Fibroblast of skin of abdomen (primary cell): Measurements from ENCODE around the gene ARHGAP11A. TPM values are rescaled to one million over a fixed set of nuclear protein-coding genes. Genes with fewer than 3 reads are reported as not detected.
A peak's percentile ranks its signal among the peaks of the same experiment; 100 is the strongest.
"Not testable (repeated sequence)": the region's sequence is repeated elsewhere in the genome, so short reads cannot be mapped to it uniquely, and the experiment has no call there.

Experiments used
- DNase-seq: peaks from one replicate; pipeline ENCODE4 v3.0.0-alpha.2; 2013
- polyA plus RNA-seq, 2 experiments: library from polyadenylated mRNA; unstranded; fragments of 120-200 nt; gene quantifications; one replicate each; pipeline ENCODE4 v1.2.1, GENCODE V29; 2013; ENCODE audit not compliant: insufficient read length in 2 of 2

Gene ARHGAP11A, protein sequence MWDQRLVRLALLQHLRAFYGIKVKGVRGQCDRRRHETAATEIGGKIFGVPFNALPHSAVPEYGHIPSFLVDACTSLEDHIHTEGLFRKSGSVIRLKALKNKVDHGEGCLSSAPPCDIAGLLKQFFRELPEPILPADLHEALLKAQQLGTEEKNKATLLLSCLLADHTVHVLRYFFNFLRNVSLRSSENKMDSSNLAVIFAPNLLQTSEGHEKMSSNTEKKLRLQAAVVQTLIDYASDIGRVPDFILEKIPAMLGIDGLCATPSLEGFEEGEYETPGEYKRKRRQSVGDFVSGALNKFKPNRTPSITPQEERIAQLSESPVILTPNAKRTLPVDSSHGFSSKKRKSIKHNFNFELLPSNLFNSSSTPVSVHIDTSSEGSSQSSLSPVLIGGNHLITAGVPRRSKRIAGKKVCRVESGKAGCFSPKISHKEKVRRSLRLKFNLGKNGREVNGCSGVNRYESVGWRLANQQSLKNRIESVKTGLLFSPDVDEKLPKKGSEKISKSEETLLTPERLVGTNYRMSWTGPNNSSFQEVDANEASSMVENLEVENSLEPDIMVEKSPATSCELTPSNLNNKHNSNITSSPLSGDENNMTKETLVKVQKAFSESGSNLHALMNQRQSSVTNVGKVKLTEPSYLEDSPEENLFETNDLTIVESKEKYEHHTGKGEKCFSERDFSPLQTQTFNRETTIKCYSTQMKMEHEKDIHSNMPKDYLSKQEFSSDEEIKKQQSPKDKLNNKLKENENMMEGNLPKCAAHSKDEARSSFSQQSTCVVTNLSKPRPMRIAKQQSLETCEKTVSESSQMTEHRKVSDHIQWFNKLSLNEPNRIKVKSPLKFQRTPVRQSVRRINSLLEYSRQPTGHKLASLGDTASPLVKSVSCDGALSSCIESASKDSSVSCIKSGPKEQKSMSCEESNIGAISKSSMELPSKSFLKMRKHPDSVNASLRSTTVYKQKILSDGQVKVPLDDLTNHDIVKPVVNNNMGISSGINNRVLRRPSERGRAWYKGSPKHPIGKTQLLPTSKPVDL
- 41.6 TPM for polyA plus RNA-seq (2013, experiment 1 of 2; ENCODE audit: insufficient read length)
- polyA plus RNA-seq (2013, experiment 2 of 2; ENCODE audit: insufficient read length), result 31.7 TPM

DNA sequence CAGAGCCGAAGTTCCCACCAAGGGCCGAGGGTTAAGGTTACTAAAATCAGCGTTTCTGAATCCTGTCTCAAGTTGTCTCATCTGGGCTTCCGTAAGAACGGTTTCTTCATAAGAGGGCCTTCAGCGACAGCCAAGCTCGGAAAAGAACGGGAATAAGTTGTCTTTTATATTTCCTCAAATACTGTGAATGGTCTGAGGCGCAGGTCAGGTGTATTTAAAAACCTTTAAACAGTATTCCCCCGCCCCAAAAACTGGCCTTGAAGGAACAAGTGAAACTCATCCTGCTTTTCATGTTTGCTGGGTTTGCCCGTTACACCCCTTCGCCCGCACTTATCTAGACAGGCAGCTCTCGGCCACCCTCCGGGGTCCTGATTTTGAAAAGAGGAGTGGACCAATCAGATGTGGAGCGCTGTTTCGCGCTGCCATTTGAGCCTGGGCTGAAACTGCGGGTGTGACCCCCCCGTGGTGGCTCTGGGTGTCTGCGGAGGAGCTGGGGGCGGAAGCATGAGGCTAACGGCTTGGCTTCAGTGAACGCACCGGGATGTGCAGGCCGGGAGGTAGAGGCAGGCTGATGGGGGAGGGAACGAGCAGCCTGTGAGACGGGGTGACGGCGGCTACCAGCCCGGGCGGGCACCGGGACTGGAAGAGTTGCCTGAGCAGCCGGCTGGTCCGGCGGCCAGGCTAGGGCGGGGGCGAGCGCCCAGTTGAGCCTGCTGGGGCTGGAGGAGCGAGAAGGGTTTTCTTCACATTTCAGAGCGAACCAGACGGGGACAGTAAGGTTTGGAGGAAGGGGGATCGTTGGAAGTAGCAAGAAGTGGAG, at the start of gene ARHGAP11A:
Gene ARHGAP11A (plus strand): TSS at position 454 of the 820 bp plus-strand sequence. CDS start 708 bp downstream, outside the sequence.
- peak; percentile 94 for DNase-seq

DNA sequence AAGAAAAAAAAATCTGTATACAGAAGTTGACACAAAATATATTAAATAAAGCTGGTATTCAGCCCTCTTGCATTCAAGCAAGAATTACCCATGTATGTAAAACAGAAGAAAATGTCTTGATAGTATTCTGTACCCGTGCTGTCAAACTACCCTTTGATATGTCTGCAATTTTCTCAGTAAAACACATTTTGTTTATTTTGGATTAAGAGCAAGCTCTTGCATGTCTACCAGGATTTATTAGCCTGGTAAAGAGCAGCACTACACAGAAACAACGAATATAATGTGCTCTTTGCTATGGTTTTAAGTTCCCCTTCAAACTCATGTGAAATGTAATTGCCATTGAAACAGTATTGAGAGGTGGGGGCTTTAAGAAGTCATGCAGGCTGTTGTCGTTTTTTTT, 46.3 kb upstream of the ARHGAP11A start:
- not testable (repeated sequence) for DNase-seq

DNA sequence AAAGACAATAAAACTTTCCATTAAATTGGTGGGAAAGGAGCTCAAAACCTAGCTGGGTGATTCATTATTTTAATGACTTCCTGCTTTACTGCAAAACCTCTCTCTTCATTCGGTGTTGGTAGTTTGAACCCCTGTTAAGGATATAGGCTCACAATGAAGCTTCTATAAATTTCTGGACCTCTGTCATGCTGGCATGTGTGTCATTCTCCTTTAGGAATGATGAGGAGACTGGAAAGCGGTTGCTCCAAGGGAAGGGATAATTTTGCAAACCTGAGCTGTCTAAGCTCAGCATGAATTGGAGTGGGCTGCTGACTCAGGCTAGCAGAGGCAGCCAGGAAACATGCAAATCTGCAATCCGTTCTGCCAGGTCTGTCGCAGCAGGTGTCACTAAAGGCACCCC, 36.8 kb upstream of the ARHGAP11A start:
- DNase-seq, result not testable (repeated sequence)

DNA sequence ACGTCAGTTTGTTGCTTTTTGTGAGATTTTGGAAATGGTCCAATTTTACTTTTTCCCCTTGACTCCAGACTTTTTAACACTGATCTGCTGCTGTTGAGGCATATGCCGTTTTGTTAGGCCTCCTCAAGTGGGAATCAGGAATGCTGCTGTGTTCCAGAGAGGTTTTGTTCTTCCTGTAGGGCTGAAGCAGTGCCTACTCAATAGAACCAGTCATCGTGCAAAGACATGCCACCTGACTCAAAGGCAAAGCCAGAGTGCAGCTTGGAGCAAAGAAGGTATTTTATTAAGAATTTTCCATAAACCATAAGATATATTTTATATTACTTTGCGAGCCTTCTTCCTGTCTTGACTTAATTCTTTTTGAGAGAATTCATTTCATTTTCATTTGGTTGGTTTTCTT, 29.5 kb upstream of the ARHGAP11A start:
- DNase-seq, result not testable (repeated sequence)

DNA sequence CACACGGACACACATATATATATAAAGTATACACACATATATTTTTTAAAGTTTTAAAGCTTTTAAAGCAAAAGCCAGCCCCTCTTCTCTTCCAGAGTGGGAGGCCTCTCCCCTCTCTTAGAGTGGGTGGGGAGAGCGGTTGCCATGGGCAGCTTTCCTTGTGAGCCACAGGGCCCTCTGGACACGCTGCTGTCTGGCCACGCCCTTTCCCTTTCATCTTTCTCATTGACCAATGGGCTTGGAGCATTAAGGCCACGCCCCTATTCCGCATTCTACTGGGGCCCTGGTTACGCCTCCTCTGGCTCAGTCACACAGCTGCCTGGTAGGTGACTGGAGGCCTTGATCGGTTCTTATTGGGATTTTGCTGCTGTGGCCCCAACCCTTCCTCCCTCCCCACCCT, 22.2 kb upstream of the ARHGAP11A start, which contains the start of gene GOLGA8N:
Gene GOLGA8N (plus strand): TSS at position 306 of the 400 bp plus-strand sequence.
- not testable (repeated sequence) for DNase-seq

DNA sequence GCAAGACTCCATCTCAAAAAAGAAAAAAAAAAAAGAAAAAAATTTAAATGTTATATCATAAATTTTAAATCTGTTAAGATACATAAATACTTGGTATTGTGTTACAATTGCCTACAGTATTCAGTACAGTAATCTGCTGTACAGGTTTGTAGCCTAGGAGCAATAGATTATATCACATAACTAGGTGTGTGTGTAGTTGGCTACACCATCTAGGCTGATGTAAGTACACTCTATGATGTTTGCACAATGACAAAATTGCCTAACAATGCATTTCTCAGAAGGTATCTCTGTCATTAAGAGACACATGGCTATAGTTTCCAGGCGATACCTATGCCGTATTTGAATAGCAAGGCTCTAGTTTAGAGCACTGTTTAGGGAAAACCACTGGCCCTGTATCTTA, 5.8 kb upstream of the ARHGAP11A start:
- DNase-seq, result not testable (repeated sequence)

DNA sequence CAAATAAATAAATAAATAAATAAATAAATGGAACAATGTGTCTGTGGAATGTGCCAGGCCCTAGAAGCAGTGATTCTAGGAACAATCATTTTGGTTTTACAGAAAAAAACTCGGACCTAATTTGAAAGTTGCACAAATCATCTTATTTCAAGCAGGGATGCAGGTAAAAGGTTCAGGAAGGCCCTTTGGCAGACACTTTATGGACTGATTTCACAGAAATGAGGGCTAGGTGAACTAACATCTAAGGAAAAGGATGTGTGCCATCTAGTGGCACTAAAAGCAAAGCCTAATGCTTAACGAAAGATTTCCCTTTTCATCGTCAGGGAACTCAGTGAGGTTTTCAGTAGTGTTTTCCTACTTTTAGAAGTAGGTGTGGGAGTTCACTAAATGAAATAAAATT, 4.6 kb upstream of the ARHGAP11A start:
- DNase-seq, result not testable (repeated sequence)

DNA sequence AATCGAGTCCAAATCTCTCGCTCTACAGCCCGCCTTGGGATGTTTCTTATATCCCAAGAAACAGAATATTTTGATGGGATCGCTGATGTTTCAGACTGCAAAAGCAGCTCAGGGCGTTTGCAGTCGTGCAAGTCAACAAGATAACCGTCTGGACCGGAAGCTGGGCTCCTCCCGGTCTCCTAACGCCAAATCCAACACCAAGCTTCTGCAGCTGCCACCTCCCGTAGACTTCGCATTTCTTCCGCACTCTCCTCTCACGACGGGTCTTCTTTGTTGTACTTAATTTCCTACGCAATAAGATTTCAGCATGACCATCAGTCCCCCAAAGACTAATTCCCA, 623 bp upstream of the ARHGAP11A start:
- not testable (repeated sequence) for DNase-seq

DNA sequence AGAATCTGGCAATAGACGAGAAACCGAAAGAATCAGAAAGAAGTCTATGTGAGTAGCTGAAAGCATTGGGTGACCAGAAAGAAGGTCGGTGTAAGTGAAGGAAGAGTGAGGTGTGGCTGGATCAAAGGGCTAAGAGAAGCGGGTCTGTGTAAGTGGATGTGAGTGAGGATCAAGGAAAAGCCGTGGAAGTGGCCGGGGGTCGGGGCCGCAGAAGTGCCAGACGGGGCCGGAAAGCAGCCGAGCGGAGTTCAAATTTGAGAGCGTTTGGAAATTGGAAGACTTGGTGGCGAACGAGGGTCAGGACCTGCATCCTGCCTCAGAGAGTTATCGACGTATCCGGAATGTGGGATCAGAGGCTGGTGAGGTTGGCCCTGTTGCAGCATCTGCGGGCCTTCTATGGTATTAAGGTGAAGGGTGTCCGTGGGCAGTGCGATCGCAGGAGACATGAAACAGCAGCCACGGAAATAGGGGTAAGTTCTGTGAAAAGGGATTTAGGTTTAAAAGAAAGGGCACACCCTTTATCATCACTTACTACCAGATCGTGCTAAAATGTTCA, 645 bp downstream of the ARHGAP11A start:
- DNase-seq, result not testable (repeated sequence)

DNA sequence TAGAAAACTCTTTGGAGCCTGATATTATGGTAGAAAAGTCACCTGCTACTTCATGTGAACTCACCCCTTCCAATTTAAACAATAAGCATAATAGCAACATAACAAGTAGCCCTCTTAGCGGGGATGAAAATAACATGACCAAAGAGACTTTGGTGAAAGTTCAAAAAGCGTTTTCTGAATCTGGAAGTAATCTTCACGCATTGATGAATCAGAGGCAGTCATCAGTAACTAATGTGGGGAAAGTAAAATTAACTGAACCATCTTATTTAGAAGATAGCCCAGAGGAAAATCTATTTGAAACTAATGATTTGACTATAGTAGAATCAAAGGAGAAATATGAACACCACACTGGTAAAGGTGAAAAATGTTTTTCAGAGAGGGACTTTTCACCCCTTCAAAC, 21.1 kb downstream of the ARHGAP11A start:
- DNase-seq, result no peak

DNA sequence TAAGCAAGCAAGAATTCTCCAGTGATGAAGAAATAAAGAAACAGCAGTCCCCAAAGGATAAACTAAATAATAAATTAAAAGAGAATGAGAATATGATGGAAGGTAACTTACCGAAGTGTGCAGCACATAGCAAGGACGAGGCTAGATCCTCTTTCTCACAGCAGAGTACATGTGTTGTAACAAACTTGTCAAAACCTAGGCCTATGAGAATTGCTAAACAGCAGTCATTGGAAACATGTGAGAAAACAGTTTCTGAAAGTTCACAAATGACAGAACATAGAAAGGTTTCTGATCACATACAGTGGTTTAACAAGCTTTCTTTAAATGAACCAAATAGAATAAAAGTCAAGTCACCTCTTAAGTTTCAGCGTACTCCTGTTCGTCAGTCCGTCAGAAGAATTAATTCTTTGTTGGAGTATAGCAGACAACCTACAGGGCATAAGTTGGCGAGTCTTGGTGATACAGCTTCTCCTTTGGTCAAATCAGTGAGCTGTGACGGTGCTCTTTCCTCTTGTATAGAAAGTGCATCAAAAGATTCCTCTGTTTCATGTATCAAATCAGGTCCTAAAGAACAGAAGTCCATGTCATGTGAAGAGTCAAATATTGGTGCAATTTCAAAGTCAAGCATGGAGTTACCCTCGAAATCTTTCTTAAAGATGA, 21.7 kb downstream of the ARHGAP11A start:
- DNase-seq, result no peak

DNA sequence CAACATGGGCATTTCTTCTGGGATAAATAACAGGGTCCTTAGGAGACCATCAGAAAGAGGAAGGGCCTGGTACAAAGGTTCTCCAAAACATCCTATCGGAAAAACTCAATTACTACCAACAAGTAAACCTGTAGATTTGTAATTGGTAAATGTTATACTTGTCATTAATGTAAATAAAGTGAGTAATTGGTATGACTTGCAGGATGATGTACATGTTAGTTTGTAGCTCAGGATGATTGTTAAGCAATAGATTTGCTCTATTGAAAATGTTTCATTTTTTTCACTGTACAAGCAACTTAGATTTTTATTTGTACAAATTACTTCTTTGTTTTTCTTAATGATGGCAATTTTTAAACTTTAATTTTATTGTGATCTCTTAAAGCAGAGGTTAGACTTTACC, 22.4 kb downstream of the ARHGAP11A start:
- DNase-seq, result no peak

DNA sequence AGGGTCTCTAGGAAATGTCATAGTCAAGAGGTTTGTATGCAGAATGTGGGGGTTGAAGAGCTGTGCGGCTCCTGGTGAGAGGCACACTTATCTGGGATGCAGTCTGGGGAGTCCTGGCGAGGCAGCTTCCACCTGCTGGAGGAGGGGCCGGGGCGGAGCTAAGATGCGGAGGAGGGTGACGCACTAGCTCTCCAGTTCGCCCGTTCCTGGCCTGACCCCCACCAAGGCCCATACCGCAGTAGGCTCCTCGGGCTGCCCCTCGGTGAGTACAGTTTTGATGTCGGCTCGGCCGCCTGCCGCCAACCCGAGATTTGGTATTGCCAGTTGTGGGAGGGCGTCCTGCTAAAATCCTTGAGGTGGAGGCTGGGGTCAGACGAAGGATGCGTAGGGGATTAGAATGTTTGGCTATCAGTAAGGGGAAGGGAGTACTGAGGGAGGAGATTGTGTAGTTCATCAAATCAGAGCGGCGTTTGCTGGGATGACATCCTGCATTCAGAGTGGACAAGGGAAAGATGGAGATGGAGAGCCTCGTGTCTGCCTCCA, 26.3 kb downstream of the ARHGAP11A start, which contains the start of gene SCG5:
Gene SCG5 (plus strand): TSS at position 194 of the 543 bp plus-strand sequence. CDS start 1,883 bp downstream, outside the sequence.
- DNase-seq, result peak; percentile 23

DNA sequence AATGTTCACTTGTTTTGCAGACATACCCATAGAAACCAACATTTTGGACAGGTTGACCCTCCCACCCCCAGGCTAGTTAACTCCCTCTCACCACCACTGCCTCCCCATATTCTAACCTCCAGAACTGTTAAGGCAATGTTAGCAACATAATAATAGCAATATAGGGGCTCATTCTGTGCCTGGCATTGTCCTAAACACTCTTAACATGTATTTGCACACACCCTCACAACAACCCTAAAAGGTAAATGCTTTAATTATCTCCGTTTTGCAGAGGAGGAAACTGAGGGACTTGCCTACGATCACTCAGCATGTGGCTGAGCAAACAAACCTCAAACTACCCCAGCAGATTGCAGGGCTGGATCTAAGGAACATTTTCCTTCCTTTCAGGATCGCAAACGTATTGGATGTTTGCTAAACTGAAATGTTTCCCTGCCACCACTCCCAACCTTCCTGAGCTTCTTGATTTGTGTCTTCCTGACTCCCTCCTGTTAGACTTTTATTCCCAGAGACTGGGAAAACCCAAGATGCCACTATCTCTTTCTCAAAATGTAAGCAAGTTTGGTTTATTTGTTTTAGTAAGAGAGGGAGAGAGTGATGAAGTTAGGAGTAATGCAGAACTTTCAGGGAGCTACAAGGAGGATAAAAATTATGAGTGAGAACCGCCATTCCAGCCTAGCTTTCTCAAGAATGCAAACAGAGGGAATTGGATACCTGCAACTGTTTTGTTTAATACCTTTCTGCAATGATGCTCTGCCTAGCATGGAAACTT, 27.5 kb downstream of the ARHGAP11A start:
- no peak for DNase-seq

DNA sequence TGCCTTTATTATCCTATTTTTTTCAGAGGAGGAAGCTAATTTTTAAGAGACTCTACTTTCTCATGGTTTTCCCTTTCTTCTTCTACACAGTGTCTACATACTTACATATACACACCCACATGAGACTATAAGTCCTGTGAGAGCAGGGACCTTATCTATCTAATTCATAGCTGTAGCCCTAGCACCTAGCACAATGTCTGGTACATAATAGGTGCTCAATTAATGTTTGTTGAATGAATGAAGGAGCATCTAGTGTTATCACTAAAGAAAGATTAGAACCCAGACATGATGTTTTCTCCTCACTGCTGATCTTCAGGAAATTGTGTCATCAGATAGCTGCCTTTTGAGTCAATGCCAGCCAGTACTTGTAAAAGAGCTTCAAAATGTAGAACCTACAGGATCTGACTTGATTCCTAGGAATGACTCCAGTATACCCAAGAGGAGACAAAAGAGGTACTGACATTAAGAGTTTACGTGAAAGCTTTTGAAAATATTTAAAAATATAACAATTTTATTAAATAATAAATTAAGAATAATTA, 28.7 kb downstream of the ARHGAP11A start:
- peak; percentile 38 for DNase-seq

DNA sequence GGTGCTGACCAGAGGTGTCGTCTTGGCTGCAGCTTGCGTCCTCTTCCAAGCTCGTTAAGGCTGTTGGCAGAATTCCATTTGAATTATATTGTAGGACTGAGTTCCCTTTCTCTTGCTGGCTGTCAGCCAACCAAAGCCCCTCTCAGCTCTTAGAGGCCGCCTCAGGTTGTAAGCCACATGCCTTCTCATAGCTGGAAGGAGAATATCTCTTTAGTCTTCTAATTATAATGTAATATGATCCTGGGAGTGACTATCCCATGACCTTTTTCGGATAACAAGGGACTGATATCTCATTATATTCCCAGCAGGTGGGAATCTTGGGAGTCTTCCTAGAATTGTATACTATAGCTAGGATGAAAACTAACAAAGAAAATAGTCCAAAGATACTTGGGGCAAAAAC, 31.0 kb downstream of the ARHGAP11A start:
- DNase-seq, result no peak

DNA sequence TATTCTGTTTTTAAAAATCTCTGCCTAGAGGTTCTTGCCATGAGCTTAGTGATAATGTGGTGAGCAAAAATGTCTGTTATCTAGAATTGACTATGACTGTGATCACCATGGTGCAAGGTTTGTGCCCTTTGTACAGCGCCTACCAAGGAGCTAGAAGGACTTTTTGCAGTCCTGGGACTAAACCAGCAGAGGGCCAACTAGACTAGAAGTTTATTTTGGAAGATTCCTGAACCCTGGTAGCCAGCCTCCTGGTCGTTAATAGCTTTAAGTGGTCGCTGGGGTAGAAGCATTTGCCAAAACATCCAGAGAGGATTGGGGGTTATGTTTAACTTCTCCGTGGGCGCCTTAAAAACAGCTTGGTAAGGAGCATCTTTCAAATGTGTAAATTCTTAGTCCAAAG, 34.0 kb downstream of the ARHGAP11A start:
- peak; percentile 36 for DNase-seq

DNA sequence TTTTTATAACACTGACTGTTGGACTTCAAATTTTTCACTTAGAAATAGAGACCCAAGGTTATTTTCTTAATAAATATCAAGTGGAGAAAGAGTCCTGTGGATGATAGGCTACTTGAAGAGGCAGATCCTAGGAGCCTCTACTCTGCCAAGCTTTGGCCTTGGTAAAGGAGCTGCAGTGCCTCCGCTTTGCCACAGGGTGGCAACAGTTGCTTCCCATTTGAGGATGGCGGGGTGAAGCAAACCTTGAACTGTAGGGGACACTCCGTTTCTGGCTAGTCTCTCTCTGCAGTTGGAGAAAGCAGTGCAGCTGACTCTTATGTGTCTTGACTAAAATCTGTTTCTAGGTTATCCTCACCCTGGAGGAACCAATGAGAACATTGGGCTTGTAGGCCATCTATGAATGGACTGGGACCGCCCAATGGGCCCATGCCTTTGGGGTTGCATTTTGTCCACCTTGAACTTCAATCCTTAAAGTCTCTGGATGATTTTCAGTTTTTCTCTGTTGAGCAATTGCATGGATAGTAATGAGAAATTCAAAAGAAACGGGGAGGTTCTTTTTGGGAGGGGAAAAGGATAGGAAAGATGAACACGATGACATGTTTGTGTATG, 36.0 kb downstream of the ARHGAP11A start:
- peak; percentile 78 for DNase-seq

DNA sequence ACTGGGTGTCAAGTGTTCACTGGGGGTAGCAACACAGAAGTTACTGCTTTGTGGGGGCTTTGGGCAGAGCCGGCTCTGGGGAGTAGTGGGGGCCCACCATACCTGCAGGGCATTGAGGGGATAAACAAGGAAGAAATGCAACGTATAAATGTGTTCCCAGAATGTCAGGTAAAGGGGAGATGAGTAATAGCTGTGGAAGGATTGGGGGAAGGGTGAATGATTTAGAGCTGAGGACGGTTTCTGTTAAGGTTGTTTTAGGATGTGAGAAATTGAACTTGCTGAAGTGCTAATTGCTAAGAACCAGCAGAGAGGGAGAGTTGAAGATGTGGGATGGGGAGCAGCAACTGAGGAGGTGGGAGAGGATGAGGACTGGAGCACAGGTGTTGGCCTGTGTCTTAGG, 36.9 kb downstream of the ARHGAP11A start:
- no peak for DNase-seq
